Upper lobe of left lung (tissue), 4 donors: ENCODE measurements around the gene UBE2L6.

ENCODE experiments used
- EP300 ChIP-seq, 4 donors: sonication (generic); formaldehyde crosslinking; IDR thresholded peaks; one replicate each; pipeline ENCODE4 v1.5.1; 2017; ENCODE audit warnings: antibody characterized with exemption in 4 of 4, control low read depth in 2 of 4
- TF ChIP-seq, protein P1 (sequence below), 6 experiments: fragments of 450-650 bp in 4 of 6; fragments of 200-600 bp in 2 of 6; sonication (generic) in 2 of 6; IDR thresholded peaks; one replicate each; pipeline ENCODE4 v1.5.1; 2016 to 2019; ENCODE audit warnings: antibody characterized with exemption in 6 of 6

DNA sequence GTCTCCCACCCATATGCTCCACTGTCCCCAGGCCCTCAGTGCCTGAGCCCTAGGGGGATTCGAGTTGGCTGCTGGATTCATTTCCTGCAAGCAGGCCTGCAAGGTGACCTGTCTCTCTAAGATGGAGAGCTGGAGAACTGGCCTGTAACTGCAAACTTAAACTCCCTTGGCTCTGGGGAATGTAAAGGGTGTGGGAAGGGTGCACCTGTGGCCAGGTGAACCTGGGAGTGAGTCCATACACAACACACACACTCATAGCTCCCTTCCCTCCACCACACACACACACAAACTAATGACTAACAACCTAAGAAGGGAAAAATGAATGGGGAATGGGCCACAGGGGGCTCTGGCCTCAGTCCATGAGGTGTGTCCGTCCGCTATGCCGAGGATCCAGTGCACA lies 15.5 kb downstream of the UBE2L6 start:
- TF ChIP-seq EP300 (IDR thresholded peaks at IDR 0.05), result no peak
- TF ChIP-seq, protein P1, sequence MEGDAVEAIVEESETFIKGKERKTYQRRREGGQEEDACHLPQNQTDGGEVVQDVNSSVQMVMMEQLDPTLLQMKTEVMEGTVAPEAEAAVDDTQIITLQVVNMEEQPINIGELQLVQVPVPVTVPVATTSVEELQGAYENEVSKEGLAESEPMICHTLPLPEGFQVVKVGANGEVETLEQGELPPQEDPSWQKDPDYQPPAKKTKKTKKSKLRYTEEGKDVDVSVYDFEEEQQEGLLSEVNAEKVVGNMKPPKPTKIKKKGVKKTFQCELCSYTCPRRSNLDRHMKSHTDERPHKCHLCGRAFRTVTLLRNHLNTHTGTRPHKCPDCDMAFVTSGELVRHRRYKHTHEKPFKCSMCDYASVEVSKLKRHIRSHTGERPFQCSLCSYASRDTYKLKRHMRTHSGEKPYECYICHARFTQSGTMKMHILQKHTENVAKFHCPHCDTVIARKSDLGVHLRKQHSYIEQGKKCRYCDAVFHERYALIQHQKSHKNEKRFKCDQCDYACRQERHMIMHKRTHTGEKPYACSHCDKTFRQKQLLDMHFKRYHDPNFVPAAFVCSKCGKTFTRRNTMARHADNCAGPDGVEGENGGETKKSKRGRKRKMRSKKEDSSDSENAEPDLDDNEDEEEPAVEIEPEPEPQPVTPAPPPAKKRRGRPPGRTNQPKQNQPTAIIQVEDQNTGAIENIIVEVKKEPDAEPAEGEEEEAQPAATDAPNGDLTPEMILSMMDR (IDR thresholded peaks at IDR 0.05), result no peak
